Measurements from ENCODE around the gene ATP23.

Gene ATP23

GRCh38 chr12:57983858-57984505 is 42.6 kb downstream of the ATP23 start:
- H3K36me3 Mint-ChIP-seq = peaks cover 2% of the 10 kb centered on the region
- DNase-seq (ENCODE audit: low spot score in 2 of 2) (no peak), ATAC-seq (ENCODE audit: low read depth) (no peak)
- no peak overlapping the region for H3K4me3 Mint-ChIP-seq
- H3K27ac Mint-ChIP-seq = no peak overlapping the region
- peaks cover 9% of the 10 kb centered on the region for H3K27me3 Mint-ChIP-seq
- H3K9me3 Mint-ChIP-seq = peaks cover 3% of the 10 kb centered on the region
- H3K4me1 Mint-ChIP-seq = no peaks in the 10 kb centered on the region

GRCh38 chr12:57984629-57985151 is 43.3 kb downstream of the ATP23 start:
- Mint-ChIP-seq H3K27me3 (peaks cover 12% of the 10 kb centered on the region), H3K4me3 (no peak overlapping the region), H3K4me1 (no peaks in the 10 kb centered on the region), H3K27ac (no peak overlapping the region), H3K9me3 (peaks cover 4% of the 10 kb centered on the region), H3K36me3 (peaks cover 1% of the 10 kb centered on the region)
- ATAC-seq (ENCODE audit: low read depth) (no peak), DNase-seq (ENCODE audit: low spot score in 2 of 2) (no peak)

GRCh38 chr12:57985685-57986084 is 44.3 kb downstream of the ATP23 start:
- H3K4me1 Mint-ChIP-seq = no peaks in the 10 kb centered on the region

GRCh38 chr12:57989838-57990237 is 48.5 kb downstream of the ATP23 start:
- Mint-ChIP-seq H3K4me3 (no peak overlapping the region), H3K9me3 (peaks cover 8% of the 10 kb centered on the region), H3K27ac (no peak overlapping the region), H3K4me1 (no peaks in the 10 kb centered on the region), H3K36me3 (no peaks in the 10 kb centered on the region), H3K27me3 (peaks cover 9% of the 10 kb centered on the region)
- ATAC-seq (ENCODE audit: low read depth) (no peak), DNase-seq (ENCODE audit: low spot score in 2 of 2) (no peak)

More at GRCh38 chr12:57985685-57986084, 44.3 kb downstream of the ATP23 start:
- Mint-ChIP-seq H3K4me3 (no peak overlapping the region), H3K27me3 (peaks cover 9% of the 10 kb centered on the region), H3K9me3 (peaks cover 2% of the 10 kb centered on the region), H3K36me3 (no peaks in the 10 kb centered on the region), H3K27ac (no peak overlapping the region)
- no peak for DNase-seq (ENCODE audit: low spot score in 2 of 2)
- no peak for ATAC-seq (ENCODE audit: low read depth)

GRCh38 chr12:57990241-57990883 is 49.0 kb downstream of the ATP23 start:
- H3K4me3 Mint-ChIP-seq = no peak overlapping the region
- DNase-seq (ENCODE audit: low spot score in 2 of 2) = no peak
- H3K36me3 Mint-ChIP-seq = no peaks in the 10 kb centered on the region
- no peak for ATAC-seq (ENCODE audit: low read depth)
- H3K27me3 Mint-ChIP-seq = peaks cover 9% of the 10 kb centered on the region
- H3K9me3 Mint-ChIP-seq = peaks cover 8% of the 10 kb centered on the region
- no peak overlapping the region for H3K27ac Mint-ChIP-seq
- no peaks in the 10 kb centered on the region for H3K4me1 Mint-ChIP-seq

- H3K27me3 Mint-ChIP-seq = peaks cover 9% of the 10 kb centered on the region
- H3K9me3 Mint-ChIP-seq = peaks cover 13% of the 10 kb centered on the region
- DNase-seq (ENCODE audit: low spot score in 2 of 2) = no peak
- no peak for ATAC-seq (ENCODE audit: low read depth)
- no peak overlapping the region for H3K27ac Mint-ChIP-seq
- H3K4me3 Mint-ChIP-seq = no peak overlapping the region
- H3K36me3 Mint-ChIP-seq = no peaks in the 10 kb centered on the region
- H3K4me1 Mint-ChIP-seq = no peaks in the 10 kb centered on the region
Observed at GRCh38 chr12:57992001-57992400, 50.6 kb downstream of the ATP23 start.

GRCh38 chr12:57993030-57993429 is 51.7 kb downstream of the ATP23 start:
- Mint-ChIP-seq H3K36me3 (no peaks in the 10 kb centered on the region), H3K27me3 (peaks cover 9% of the 10 kb centered on the region)

GRCh38 chr12:57993834-57994233 is 52.5 kb downstream of the ATP23 start:
- Mint-ChIP-seq H3K36me3 (no peaks in the 10 kb centered on the region), H3K27ac (no peak overlapping the region), H3K9me3 (peaks cover 13% of the 10 kb centered on the region), H3K4me3 (no peak overlapping the region), H3K4me1 (no peaks in the 10 kb centered on the region), H3K27me3 (peaks cover 7% of the 10 kb centered on the region)
- ATAC-seq (ENCODE audit: low read depth) (no peak), DNase-seq (ENCODE audit: low spot score in 2 of 2) (no peak)

More at GRCh38 chr12:57993030-57993429, 51.7 kb downstream of the ATP23 start:
- Mint-ChIP-seq H3K9me3 (peaks cover 13% of the 10 kb centered on the region), H3K4me3 (no peak overlapping the region), H3K27ac (no peak overlapping the region), H3K4me1 (no peaks in the 10 kb centered on the region)
- DNase-seq (ENCODE audit: low spot score in 2 of 2) (no peak), ATAC-seq (ENCODE audit: low read depth) (no peak)

GRCh38 chr12:57996520-57996919 is 55.2 kb downstream of the ATP23 start:
- peaks cover 5% of the 10 kb centered on the region for H3K27me3 Mint-ChIP-seq

GRCh38 chr12:57998251-57998650 is 56.9 kb downstream of the ATP23 start:
- peaks cover 5% of the 10 kb centered on the region for H3K36me3 Mint-ChIP-seq
- peaks cover 4% of the 10 kb centered on the region for H3K27me3 Mint-ChIP-seq
- H3K27ac Mint-ChIP-seq = no peak overlapping the region
- H3K4me3 Mint-ChIP-seq = no peak overlapping the region
- no peak for ATAC-seq (ENCODE audit: low read depth)
- no peaks in the 10 kb centered on the region for H3K4me1 Mint-ChIP-seq
- DNase-seq (ENCODE audit: low spot score in 2 of 2) = no peak
- H3K9me3 Mint-ChIP-seq = peaks cover 16% of the 10 kb centered on the region

More at GRCh38 chr12:57996520-57996919, 55.2 kb downstream of the ATP23 start:
- Mint-ChIP-seq H3K9me3 (peaks cover 15% of the 10 kb centered on the region), H3K36me3 (peaks cover 5% of the 10 kb centered on the region), H3K4me1 (no peaks in the 10 kb centered on the region), H3K4me3 (no peak overlapping the region), H3K27ac (no peak overlapping the region)
- DNase-seq (ENCODE audit: low spot score in 2 of 2) (no peak), ATAC-seq (ENCODE audit: low read depth) (no peak)

- Mint-ChIP-seq H3K4me3 (no peak overlapping the region), H3K4me1 (no peaks in the 10 kb centered on the region), H3K36me3 (peaks cover 5% of the 10 kb centered on the region), H3K27me3 (peaks cover 13% of the 10 kb centered on the region), H3K27ac (no peak overlapping the region), H3K9me3 (peaks cover 18% of the 10 kb centered on the region)
- ATAC-seq (ENCODE audit: low read depth) = no peak
- no peak for DNase-seq (ENCODE audit: low spot score in 2 of 2)
Observed at GRCh38 chr12:58000499-58000898, 59.1 kb downstream of the ATP23 start.

GRCh38 chr12:58007875-58008274 is 66.5 kb downstream of the ATP23 start:
- H3K27ac Mint-ChIP-seq = no peak overlapping the region
- H3K4me1 Mint-ChIP-seq = no peaks in the 10 kb centered on the region
- no peaks in the 10 kb centered on the region for H3K36me3 Mint-ChIP-seq
- no peak overlapping the region for H3K4me3 Mint-ChIP-seq
- DNase-seq (ENCODE audit: low spot score in 2 of 2) (no peak), ATAC-seq (ENCODE audit: low read depth) (no peak)
- peaks cover 14% of the 10 kb centered on the region for H3K27me3 Mint-ChIP-seq
- peaks cover 2% of the 10 kb centered on the region for H3K9me3 Mint-ChIP-seq

- no peak overlapping the region for H3K27ac Mint-ChIP-seq
- no peaks in the 10 kb centered on the region for H3K36me3 Mint-ChIP-seq
- H3K9me3 Mint-ChIP-seq = peaks cover 2% of the 10 kb centered on the region
- DNase-seq (ENCODE audit: low spot score in 2 of 2) (no peak), ATAC-seq (ENCODE audit: low read depth) (no peak)
- no peaks in the 10 kb centered on the region for H3K4me1 Mint-ChIP-seq
- H3K27me3 Mint-ChIP-seq = peaks cover 14% of the 10 kb centered on the region
- H3K4me3 Mint-ChIP-seq = no peak overlapping the region
Observed at GRCh38 chr12:58008634-58009033, 67.3 kb downstream of the ATP23 start.
